NB4 (cell line): ENCODE data around the gene BCL2.

ENCODE experiments used
- CTCF ChIP-seq: IDR thresholded peaks from one replicate; pipeline ENCODE4 v1.5.1; 2012; ENCODE audit warnings: low read depth, low read length
- POLR2A ChIP-seq: IDR thresholded peaks from 2 replicates; pipeline ENCODE4 v1.6.1; 2011; ENCODE audit warnings: mild to moderate bottlenecking; ENCODE audit not compliant: insufficient read length; ENCODE audit errors: extremely low read depth

- TF ChIP-seq CTCF (no peak), POLR2A (no peak)
Observed at GRCh38 chr18:63140038-63140450, 179.5 kb downstream of the BCL2 start.
